ENCODE measurements around the gene CORO1C.
"Not testable (repeated sequence)": the region's sequence is repeated elsewhere in the genome, so short reads cannot be mapped to it uniquely, and the experiment has no call there.

The CORO1C gene

GRCh38 chr12:108633534-108634248 lies 97.6 kb downstream of the CORO1C start, which contains the start of gene SELPLG:
SELPLG (minus strand) TSS chr12:108633894; CDS start chr12:108624307, 9,587 bp downstream.
- peak; percentile 84 for DNase-seq (ENCODE audit: low read depth)

- DNase-seq (ENCODE audit: low read depth) = no peak
These were observed 98.2 kb downstream of the CORO1C start for GRCh38 chr12:108633081-108633533.

GRCh38 chr12:108631261-108631660 lies 100.1 kb downstream of the CORO1C start:
- DNase-seq (ENCODE audit: low read depth) = not testable (repeated sequence)

DNA sequence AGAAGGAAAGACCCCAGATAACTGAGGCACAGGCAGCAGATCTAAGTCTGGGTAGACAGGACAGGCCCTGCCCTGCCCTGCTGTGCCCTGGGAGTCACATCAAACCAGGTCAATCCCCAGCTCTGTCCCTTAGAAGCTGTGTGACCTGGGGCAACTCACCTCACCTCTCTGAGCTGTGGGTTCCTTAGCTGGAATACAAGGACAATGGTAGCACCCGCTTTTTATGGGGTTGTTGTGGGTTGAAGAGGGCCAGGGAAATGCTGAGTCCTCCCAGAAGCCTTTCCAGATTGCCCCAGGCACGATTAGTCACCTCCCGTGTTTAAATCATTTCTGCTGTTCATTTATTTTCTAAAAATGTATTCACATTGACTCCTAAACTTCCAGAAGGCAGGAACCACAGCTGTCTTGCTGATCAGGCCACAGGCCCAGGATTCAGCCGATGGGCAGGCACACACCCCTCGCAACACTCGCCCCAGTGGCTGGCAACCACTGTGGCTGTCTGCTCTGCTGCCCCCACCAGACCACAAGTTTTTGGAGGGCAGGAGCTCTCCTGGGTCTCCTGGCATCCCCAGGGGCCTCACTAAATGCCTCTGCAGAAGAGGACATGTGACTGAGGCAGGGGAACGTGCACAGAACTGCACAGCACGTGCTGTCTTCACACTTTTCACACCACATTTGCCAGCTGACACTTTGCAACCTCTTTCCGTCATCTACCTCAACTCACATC lies 100.7 kb downstream of the CORO1C start:
- no peak for DNase-seq (ENCODE audit: low read depth)

- DNase-seq (ENCODE audit: low read depth) = peak; percentile 60
These were observed 101.4 kb downstream of the CORO1C start for GRCh38 chr12:108629824-108630476.

- no peak for DNase-seq (ENCODE audit: low read depth)
These were observed 102.2 kb downstream of the CORO1C start for GRCh38 chr12:108629151-108629550.

GRCh38 chr12:108627134-108627920 lies 104.0 kb downstream of the CORO1C start:
- no peak for DNase-seq (ENCODE audit: low read depth)

DNA sequence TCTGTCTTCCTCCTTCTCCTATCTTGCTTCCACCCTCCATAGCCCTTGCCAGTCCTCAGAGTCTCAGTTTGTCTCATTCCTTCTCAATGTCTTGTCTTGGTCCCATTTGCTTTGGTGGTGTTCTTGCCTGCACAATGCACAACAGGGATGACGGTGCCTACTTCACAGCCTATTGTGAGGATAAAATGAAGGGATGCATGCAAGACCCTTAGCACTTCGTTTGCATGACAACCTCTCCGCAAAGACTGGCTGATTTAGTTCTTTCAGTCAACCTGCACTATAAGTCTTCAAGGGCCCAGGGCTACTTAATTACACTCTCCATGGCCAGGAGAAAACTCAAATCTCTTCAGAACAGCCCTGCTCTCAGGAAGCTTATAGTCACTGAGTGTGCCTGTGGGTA lies 106.1 kb downstream of the CORO1C start:
- DNase-seq (ENCODE audit: low read depth) = no peak

DNA sequence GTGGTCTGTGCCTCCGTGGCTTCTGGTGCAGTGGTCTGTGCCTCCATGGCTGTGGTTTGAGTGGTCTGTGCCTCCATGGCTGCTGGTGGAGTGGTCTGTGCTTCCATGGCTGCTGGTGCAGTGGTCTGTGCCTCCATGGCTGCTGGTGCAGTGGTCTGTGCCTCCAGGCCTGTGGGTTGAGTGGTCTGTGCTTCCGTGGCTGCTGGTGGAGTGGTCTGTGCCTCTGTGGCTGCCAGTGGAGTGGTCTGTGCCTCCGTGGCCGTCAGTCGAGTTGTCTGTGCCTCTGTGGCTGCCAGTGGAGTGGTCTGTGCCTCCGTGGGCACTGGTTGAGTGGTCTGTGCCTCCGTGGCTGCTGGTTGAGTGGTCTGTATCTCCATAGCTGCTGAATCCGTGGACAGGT lies 107.7 kb downstream of the CORO1C start:
- no peak for DNase-seq (ENCODE audit: low read depth)

DNA sequence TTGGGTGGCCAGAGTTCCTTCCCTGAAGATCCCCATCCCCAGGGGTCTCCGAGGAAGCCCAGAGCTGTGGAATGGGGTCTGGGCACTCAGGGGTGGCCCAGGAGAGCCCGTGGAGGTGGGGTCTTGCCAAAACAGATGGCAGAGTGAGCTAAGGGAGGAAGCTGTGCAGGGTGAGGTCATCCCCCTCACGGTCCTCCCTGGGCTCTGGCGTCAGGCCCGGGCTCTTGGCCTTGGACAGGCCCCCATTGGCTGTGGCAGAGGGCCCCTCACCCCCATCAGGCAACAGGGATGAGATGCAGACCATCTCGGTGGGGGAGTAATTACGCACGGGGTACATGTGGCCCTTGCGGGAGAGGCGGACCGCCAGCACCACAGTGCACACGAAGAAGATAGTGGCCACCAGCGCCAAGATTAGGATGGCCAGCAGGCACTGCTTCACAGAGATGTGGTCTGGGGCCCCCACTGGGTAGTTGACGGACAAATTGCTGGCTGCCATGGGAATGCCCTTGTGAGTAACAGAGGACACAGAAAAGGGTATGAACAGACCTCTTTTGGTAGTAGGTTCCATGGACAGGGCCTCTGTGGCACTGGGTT lies 108.3 kb downstream of the CORO1C start:
- DNase-seq (ENCODE audit: low read depth) = no peak

DNA sequence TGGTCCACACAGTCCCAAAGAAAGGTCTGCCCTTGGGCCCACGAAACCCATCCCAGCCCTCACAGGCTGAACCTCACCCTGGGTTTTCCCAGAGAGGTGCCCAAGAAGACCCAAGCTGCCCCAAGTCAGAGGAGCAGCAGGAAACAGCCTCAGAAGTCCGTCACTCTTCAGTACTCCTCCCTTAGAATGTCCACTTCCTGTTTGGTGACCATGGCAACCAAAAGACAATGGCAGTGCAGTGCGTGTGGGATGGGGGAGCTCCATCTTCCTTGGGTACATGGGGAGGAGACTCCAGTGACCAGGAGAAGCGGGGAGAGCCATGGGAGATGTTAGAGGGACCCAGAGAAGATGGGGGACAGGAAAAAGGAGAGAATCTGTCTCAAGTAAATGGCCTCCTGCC lies 108.9 kb downstream of the CORO1C start:
- no peak for DNase-seq (ENCODE audit: low read depth)

GRCh38 chr12:108621161-108621560 lies 110.2 kb downstream of the CORO1C start:
- no peak for DNase-seq (ENCODE audit: low read depth)

DNA sequence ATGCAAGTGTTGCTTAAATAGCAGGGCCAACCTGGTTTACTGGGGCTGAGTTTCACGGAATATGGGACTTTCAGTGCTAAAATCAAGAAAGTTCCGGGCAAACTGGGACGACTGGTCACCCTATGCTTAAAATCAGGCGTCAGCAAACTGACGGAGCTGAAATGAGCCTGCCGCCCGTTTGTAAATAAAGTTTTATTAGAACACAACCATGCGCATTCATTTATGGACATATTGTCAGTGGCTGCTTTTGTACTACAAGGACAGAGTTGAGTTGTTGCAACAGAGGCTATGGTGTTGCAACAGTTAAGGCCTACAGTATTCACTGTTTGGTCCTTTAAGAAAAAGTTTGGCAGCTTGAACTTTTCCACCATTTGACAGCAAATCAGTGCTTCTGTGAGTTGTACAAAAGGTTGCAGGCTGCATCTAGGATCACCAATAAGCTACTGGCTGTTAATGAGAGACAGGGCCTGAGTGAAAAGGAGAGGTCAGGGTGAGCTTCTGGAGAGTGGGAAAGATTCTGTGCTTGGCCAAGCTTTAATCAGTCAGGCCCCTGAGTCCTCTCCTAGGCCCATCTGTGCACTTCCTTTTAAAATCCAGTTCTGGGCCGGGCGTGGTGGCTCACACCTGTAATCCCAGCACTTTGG lies 111.0 kb downstream of the CORO1C start:
- DNase-seq (ENCODE audit: low read depth) = no peak

DNA sequence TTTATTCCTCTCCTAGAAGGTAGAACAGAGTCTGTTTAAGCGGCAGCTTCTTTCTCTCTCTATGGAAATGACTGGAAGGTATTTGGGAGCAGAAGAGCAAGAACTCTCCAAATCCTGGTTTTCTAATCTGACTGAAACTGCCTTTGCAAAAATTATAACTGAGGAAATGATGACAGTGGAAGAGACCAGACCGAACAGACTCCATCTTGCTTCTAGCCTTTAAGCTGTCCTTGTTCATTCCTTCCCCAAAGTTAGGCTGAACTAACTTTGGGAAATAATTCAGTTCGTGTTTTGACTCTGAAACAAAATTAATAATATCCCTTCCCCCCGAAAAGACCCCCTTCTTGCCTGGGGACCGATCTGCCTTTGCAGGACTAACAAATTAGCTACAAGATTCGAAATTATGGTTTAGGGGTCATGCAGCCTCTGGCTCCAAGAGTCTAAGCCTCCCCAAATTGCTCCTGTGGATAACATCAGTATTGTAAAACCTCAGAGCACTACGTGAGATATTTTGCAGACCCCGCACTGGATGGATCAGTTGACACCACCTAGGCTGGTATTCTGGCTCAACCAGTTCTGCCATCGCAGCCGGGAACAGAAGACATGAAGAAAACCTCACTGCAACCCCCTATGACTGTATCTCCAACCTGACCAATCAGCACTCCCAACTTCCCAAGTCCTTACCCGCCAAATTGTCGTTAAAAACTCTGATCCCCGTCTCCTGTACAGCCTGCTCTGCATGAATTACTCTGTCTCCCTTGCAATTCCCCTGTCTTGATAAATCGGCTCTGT lies 111.8 kb downstream of the CORO1C start:
- DNase-seq (ENCODE audit: low read depth) = no peak

DNA sequence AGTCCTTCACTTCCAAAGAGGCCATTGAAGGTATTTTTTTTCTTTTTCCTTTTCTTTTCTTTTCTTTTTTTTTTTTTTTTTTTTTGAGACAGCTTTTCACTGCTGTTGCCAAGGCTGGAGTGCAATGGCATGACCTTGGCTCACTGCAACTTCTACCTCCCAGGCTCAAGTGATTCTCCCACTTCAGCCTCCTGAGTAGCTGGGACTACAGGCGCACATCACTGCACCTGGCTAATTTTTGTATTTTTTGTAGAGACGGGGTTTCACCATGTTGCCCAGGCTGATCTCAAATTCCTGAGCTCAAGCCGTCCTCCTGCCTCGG lies 112.4 kb downstream of the CORO1C start:
- not testable (repeated sequence) for DNase-seq (ENCODE audit: low read depth)

- peak; percentile 53 for DNase-seq (ENCODE audit: low read depth)
These were observed 113.0 kb downstream of the CORO1C start for GRCh38 chr12:108618079-108618952.

DNA sequence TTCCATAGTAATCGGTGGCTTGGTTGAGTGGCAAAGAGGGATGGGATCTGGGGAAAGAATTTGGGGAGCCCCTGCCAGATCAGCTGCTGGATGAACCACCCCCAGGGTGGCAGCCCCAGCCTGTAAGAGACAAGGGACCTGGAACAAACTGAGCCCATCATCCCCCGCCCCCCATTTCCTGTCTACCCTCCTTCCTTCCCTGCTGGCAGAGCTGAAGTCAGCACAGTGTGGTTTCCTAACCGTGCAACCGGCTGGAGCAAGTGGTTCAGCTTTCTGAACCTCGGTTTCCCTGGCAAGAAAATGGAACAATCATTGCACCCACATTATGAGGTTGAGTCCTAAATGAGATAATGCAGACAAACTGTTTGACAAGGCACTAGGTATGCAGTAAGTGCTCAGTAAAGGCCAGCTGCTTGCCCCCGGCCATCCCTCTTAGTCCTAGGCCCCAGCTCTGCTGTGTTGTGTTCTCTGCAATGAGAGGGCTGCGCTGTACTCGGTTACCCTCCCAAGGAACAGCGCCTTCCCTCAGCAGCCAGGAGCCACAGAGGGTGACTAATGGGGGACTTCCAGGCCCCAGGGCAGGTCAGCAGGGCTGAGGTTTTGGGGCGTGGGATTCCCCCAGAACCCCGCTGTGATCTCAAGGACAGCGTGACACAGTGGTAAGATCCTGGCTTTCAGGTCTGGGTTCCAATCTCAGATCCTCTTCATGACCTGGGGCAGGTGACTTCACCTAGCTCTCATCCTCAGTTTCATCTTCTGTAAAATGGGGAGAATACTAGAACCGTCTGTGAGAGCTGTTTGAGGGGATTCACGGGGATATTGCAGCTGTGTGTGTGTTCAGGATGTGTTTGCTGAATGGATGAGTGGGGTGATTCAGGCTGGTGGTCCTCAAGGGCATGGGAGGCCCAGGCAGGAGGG lies 114.1 kb downstream of the CORO1C start:
- peak; percentile 85 for DNase-seq (ENCODE audit: low read depth)

DNA sequence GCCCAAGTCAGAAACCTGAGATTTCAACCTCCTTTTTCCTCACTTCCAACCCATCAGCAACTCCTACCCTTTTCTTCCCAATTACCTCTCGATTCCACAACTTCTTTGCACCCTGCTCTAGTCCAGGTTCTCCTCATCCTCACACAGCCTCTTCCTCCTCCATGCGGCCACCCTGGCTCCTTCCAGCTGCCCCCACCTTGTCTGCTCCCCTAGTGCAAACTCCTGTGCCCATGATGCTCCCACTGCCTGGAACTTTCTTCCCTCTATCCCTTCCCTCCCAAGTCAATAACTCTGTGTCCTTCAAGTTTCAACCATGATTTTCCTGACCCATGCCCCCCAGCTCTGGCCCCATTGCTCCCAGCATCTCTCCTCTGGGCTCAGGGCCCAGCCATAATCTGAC lies 115.0 kb downstream of the CORO1C start:
- no peak for DNase-seq (ENCODE audit: low read depth)
